ENCODE data around the gene ATXN7L2.

ATXN7L2 gene

GRCh38 chr1:109457819-109458218 is 25.9 kb upstream of the ATXN7L2 start (continued):
- TF ChIP-seq ZNF19 (tag by site-specific recombination; IDR thresholded peaks at IDR 0.05; ENCODE audit: low read depth): no peak
- no peak for TF ChIP-seq ZNF221 (tag by site-specific recombination; IDR thresholded peaks at IDR 0.05; ENCODE audit: borderline replicate concordance)
- TF ChIP-seq MZF1 (tag by site-specific recombination; IDR thresholded peaks at IDR 0.05; ENCODE audit: borderline replicate concordance): no peak
- no peak for TF ChIP-seq ZSCAN4 (tag by site-specific recombination; IDR thresholded peaks at IDR 0.05)
- no peak for TF ChIP-seq HOXD13 (CRISPR knock-in tag; IDR thresholded peaks at IDR 0.05; ENCODE audit: borderline replicate concordance)
- TF ChIP-seq RBAK (tag by site-specific recombination; IDR thresholded peaks at IDR 0.05): no peak
- TF ChIP-seq SCRT2 (tag by site-specific recombination; IDR thresholded peaks at IDR 0.05): no peak
- TF ChIP-seq ZSCAN30 (tag by site-specific recombination; IDR thresholded peaks at IDR 0.05): no peak
- TF ChIP-seq GLIS1 (tag by site-specific recombination; IDR thresholded peaks at IDR 0.05): no peak
- TF ChIP-seq ZNF623 (tag by site-specific recombination; IDR thresholded peaks at IDR 0.05): no peak

- Histone ChIP-seq H3K27ac (ENCODE audit: extremely low read depth, low read depth, low read length) (no peak overlapping the region; the same call in 1 of the 2 replicates), H3K9me3 (ENCODE audit: control insufficient read depth, insufficient read depth, low read depth, low read length) (no peaks in the 10 kb centered on the region), H3K4me3 (ENCODE audit: low read depth, low read length) (peak overlapping the region; percentile 47), H3K36me3 (ENCODE audit: control insufficient read depth in 2 of 2, insufficient read depth in 1 of 2, low read length in 2 of 2) (no peaks in the 10 kb centered on the region), H3K4me1 (ENCODE audit: control insufficient read depth, insufficient read depth, low read length) (no peaks in the 10 kb centered on the region; the same call in 1 of the 2 replicates)
- CTCF ChIA-PET: interaction anchor here (0.6 to 0.7 kb wide), 2 partner anchors 33 to 42 kb away, joined by 3 to 4 read pairs; no protein-coding TSS in a partner anchor
- POLR2A ChIA-PET: interaction anchor here (1.0 kb wide), 1 partner anchor 366 kb away, joined by 4 read pairs; no protein-coding TSS in a partner anchor
- TF ChIP-seq, protein P1, sequence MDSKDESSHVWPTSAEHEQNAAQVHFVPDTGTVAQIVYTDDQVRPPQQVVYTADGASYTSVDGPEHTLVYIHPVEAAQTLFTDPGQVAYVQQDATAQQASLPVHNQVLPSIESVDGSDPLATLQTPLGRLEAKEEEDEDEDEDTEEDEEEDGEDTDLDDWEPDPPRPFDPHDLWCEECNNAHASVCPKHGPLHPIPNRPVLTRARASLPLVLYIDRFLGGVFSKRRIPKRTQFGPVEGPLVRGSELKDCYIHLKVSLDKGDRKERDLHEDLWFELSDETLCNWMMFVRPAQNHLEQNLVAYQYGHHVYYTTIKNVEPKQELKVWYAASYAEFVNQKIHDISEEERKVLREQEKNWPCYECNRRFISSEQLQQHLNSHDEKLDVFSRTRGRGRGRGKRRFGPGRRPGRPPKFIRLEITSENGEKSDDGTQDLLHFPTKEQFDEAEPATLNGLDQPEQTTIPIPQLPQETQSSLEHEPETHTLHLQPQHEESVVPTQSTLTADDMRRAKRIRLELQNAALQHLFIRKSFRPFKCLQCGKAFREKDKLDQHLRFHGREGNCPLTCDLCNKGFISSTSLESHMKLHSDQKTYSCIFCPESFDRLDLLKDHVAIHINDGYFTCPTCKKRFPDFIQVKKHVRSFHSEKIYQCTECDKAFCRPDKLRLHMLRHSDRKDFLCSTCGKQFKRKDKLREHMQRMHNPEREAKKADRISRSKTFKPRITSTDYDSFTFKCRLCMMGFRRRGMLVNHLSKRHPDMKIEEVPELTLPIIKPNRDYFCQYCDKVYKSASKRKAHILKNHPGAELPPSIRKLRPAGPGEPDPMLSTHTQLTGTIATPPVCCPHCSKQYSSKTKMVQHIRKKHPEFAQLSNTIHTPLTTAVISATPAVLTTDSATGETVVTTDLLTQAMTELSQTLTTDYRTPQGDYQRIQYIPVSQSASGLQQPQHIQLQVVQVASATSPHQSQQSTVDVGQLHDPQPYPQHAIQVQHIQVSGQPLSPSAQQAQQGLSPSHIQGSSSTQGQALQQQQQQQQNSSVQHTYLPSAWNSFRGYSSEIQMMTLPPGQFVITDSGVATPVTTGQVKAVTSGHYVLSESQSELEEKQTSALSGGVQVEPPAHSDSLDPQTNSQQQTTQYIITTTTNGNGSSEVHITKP (tag by site-specific recombination; IDR thresholded peaks at IDR 0.05): 0 out of 2 replicates have a peak, but pooled peaks have one; percentile 13
- TF ChIP-seq ZNF391 (tag by site-specific recombination; IDR thresholded peaks at IDR 0.05; ENCODE audit: borderline replicate concordance, low read depth): no peak
- no peak for TF ChIP-seq ZNF239 (tag by site-specific recombination; IDR thresholded peaks at IDR 0.05)
- no peak for TF ChIP-seq ZNF626 (tag by site-specific recombination; IDR thresholded peaks at IDR 0.05)
- TF ChIP-seq ZNF501 (tag by site-specific recombination; IDR thresholded peaks at IDR 0.05): no peak
- TF ChIP-seq ZBTB11 (tag by site-specific recombination; conservative IDR thresholded peaks at IDR 0.05; ENCODE audit: low read depth): peak; percentile 86
- TF ChIP-seq ZNF555 (tag by site-specific recombination; conservative IDR thresholded peaks at IDR 0.05): no peak
- no peak for TF ChIP-seq ZNF548 (tag by site-specific recombination; IDR thresholded peaks at IDR 0.05)
- no peak for TF ChIP-seq ZNF629 (tag by site-specific recombination; IDR thresholded peaks at IDR 0.05)
- peak; percentile 85 for TF ChIP-seq ZNF335 (tag by site-specific recombination; conservative IDR thresholded peaks at IDR 0.05)
- no peak for TF ChIP-seq ZNF18 (tag by site-specific recombination; IDR thresholded peaks at IDR 0.05)
- TF ChIP-seq ZNF600 (tag by site-specific recombination; IDR thresholded peaks at IDR 0.05): peak; percentile 90
- TF ChIP-seq ZNF114 (tag by site-specific recombination; IDR thresholded peaks at IDR 0.05): no peak
- peak; percentile 48; the same call in 1 of the 2 replicates for TF ChIP-seq ZBTB8A (tag by site-specific recombination; IDR thresholded peaks at IDR 0.05)
- TF ChIP-seq, protein P2, sequence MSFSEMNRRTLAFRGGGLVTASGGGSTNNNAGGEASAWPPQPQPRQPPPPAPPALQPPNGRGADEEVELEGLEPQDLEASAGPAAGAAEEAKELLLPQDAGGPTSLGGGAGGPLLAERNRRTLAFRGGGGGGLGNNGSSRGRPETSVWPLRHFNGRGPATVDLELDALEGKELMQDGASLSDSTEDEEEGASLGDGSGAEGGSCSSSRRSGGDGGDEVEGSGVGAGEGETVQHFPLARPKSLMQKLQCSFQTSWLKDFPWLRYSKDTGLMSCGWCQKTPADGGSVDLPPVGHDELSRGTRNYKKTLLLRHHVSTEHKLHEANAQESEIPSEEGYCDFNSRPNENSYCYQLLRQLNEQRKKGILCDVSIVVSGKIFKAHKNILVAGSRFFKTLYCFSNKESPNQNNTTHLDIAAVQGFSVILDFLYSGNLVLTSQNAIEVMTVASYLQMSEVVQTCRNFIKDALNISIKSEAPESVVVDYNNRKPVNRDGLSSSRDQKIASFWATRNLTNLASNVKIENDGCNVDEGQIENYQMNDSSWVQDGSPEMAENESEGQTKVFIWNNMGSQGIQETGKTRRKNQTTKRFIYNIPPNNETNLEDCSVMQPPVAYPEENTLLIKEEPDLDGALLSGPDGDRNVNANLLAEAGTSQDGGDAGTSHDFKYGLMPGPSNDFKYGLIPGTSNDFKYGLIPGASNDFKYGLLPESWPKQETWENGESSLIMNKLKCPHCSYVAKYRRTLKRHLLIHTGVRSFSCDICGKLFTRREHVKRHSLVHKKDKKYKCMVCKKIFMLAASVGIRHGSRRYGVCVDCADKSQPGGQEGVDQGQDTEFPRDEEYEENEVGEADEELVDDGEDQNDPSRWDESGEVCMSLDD (tag by site-specific recombination; IDR thresholded peaks at IDR 0.05): 0 out of 2 replicates have a peak, but pooled peaks have one; percentile 22
- no peak for TF ChIP-seq ZFP69B (tag by site-specific recombination; IDR thresholded peaks at IDR 0.05)
Measured at GRCh38 chr1:109466125-109466451, 17.6 kb upstream of the ATXN7L2 start.
